Smooth muscle cell (in vitro differentiated cells): ENCODE results near the gene CTSW. TPM values are rescaled to one million over a fixed set of nuclear protein-coding genes. Genes with fewer than 3 reads are reported as not detected.
A peak's percentile ranks its signal among the peaks of the same experiment; 100 is the strongest.

Experiments
- DNase-seq: peaks from one replicate; lab custom pipeline; 2025; ENCODE audit not compliant: unreplicated experiment; lab: John Stamatoyannopoulos, UW
- H2AFZ ChIP-seq: fragments of 200-600 bp; sonication (generic); 2 replicates; pipeline ENCODE4 v1.6.0; 2016; ENCODE audit warnings: antibody characterized with exemption, low read depth, mild to moderate bottlenecking
- H3F3A ChIP-seq: fragments of 200-600 bp; sonication (generic); 2 replicates; pipeline ENCODE4 v1.6.0; 2017; ENCODE audit warnings: antibody characterized with exemption, low read depth
- H3K27ac ChIP-seq: fragments of 200-600 bp; sonication (generic); 2 replicates; pipeline ENCODE4 v1.5.1; 2016; ENCODE audit warnings: low read depth, mild to moderate bottlenecking
- H3K27me3 ChIP-seq: fragments of 200-600 bp; sonication (generic); 2 replicates; pipeline ENCODE4 v1.6.1; 2016; ENCODE audit warnings: low read depth, mild to moderate bottlenecking
- H3K36me3 ChIP-seq: fragments of 200-600 bp; sonication (generic); 2 replicates; pipeline ENCODE4 v1.5.1; 2016; ENCODE audit warnings: low read depth
- H3K4me1 ChIP-seq: fragments of 200-600 bp; sonication (generic); 2 replicates; pipeline ENCODE4 v1.5.1; 2016; ENCODE audit warnings: low read depth
- H3K4me2 ChIP-seq: fragments of 200-600 bp; sonication (generic); 2 replicates; pipeline ENCODE4 v1.6.0; 2016; ENCODE audit warnings: mild to moderate bottlenecking
- H3K4me3 ChIP-seq: fragments of 200-600 bp; sonication (generic); 2 replicates; pipeline ENCODE4 v1.5.1; 2016; ENCODE audit warnings: mild to moderate bottlenecking
- H3K79me2 ChIP-seq: fragments of 200-600 bp; sonication (generic); 2 replicates; pipeline ENCODE4 v1.6.0; 2016; ENCODE audit warnings: low read depth, mild to moderate bottlenecking
- H3K9ac ChIP-seq: fragments of 200-600 bp; sonication (generic); 2 replicates; pipeline ENCODE4 v1.6.0; 2016; ENCODE audit warnings: low read depth
- H3K9me3 ChIP-seq: fragments of 200-600 bp; sonication (generic); replicated peaks from 2 replicates; pipeline ENCODE4 v1.5.1; 2016; ENCODE audit warnings: low read depth
- H4K20me1 ChIP-seq: fragments of 200-600 bp; sonication (generic); 2 replicates; pipeline ENCODE4 v1.6.0; 2016; ENCODE audit warnings: low read depth
- WGBS: methylation state at CpG from one replicate; pipeline ENCODE4 v1.1.7; 2016; ENCODE audit warnings: low lambda C conversion rate; 5-methylcytosine and 5-hydroxymethylcytosine counted together
- polyA plus RNA-seq: library from polyadenylated mRNA; unstranded; fragments of >200 nt; fragmentation: Nextera tagmentation; extraction: Ambion mirVana; gene quantifications from 2 replicates; pipeline ENCODE4 v1.2.1, GENCODE V29; 2016
- total RNA-seq: library from RNA; depleted of rRNA; stranded (reverse); fragments of >200 nt; gene quantifications from 2 replicates; pipeline ENCODE4 v1.2.3, GENCODE V29; 2014
- TF ChIP-seq, protein P1 (sequence below): fragments of 200-600 bp; sonication (generic); IDR thresholded peaks from 2 replicates; pipeline ENCODE4 v1.5.1; 2017; ENCODE audit warnings: borderline replicate concordance, mild to moderate bottlenecking, antibody characterized with exemption; ENCODE audit not compliant: insufficient read depth, poor library complexity, severe bottlenecking

Gene CTSW
- total and polyA plus RNA-seq, 2 experiments from 2014 or later, result not detected

DNA sequence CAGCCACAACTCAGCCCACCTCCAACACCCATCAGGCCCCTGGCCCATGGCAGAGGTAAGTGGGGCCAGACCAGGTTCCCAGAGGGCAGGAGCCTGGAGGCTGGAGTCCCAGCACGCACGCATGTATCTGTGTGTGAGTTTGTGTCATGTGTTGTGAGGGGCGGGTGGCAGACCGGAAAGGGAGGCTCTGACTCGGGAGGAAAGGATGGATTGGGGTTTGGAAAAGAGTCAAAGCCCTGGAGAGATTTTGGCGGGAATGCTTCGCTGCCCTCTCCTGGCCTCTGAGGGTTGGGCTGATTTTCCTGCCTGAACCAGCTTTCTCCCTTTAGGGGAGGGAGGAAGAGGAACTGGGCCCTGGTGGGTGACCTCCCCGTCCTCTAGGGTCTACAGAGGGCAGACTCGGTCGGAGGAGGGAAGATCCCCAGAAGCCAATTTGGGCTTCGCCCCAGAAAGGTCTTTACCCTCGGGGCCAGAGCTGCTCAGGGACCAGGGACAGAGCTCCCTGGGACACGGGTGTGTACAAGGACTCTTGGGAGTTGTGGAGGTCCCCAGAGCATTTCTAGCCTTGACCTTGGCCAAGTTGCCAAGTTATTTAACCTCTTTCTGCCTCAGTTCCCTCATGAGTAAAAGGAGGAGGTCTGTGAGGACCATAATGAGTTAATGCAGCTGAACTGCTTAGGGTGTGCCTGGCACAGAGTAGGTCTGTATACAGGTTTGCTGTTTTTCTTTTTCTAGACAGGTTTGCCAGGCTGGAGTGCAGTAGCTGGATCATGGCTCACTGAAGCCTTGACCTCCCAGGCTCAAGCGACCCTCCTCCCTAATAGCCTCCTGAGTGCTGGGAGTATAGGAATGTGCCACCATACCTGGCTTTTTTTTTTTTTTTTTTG is 32.3 kb downstream of the CTSW start:
- H3F3A ChIP-seq, result peaks cover 10% of the 10 kb centered on the region
- DNase-seq, result no peak
- H3K27me3 ChIP-seq, result no peaks in the 10 kb centered on the region
- H3K27ac ChIP-seq, result peak overlapping the region; percentile 37
- no peak overlapping the region for H2AFZ ChIP-seq
- no peaks in the 10 kb centered on the region for H3K9me3 ChIP-seq
- TF ChIP-seq, protein P1, sequence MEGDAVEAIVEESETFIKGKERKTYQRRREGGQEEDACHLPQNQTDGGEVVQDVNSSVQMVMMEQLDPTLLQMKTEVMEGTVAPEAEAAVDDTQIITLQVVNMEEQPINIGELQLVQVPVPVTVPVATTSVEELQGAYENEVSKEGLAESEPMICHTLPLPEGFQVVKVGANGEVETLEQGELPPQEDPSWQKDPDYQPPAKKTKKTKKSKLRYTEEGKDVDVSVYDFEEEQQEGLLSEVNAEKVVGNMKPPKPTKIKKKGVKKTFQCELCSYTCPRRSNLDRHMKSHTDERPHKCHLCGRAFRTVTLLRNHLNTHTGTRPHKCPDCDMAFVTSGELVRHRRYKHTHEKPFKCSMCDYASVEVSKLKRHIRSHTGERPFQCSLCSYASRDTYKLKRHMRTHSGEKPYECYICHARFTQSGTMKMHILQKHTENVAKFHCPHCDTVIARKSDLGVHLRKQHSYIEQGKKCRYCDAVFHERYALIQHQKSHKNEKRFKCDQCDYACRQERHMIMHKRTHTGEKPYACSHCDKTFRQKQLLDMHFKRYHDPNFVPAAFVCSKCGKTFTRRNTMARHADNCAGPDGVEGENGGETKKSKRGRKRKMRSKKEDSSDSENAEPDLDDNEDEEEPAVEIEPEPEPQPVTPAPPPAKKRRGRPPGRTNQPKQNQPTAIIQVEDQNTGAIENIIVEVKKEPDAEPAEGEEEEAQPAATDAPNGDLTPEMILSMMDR, result peak; percentile 11
- no peak overlapping the region for H3K4me3 ChIP-seq
- no peaks in the 10 kb centered on the region for H3K36me3 ChIP-seq
- H3K79me2 ChIP-seq, result peaks cover 4% of the 10 kb centered on the region
- peak overlapping the region; percentile 15 for H3K4me2 ChIP-seq
- H3K4me1 ChIP-seq, result no peaks in the 10 kb centered on the region
- no peaks in the 10 kb centered on the region for H4K20me1 ChIP-seq
- no peak overlapping the region for H3K9ac ChIP-seq
- WGBS, result 41% methylated on average over 14 of the region's 14 CpGs

DNA sequence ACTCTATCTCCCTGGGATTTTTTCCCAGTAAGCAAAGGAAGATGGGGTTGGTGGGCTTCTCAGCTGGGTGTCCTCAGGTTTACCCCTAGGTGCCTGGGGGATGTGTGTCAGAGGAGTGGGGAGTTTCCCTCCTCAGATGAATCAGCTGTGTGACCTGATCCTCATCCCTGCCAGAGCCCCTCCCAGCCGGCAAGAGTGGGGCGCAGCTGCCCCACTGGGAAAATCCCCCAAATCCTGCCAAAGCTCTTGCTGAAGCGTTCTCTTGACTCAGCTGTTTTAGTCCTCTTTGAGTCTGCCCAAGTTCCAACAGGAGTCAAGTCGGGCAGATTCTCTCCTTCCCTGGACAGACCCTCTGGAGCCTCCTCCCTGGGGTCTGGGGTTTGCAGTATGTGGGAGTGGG is 33.2 kb downstream of the CTSW start:
- TF ChIP-seq, protein P1, result no peak
- peak overlapping the region; percentile 31 for H3K9ac ChIP-seq
- H3K36me3 ChIP-seq, result no peaks in the 10 kb centered on the region
- H3K4me1 ChIP-seq, result peaks cover 8% of the 10 kb centered on the region
- H3F3A ChIP-seq, result peaks cover 19% of the 10 kb centered on the region
- H3K9me3 ChIP-seq, result no peaks in the 10 kb centered on the region
- no peaks in the 10 kb centered on the region for H3K27me3 ChIP-seq
- H2AFZ ChIP-seq, result no peak overlapping the region
- WGBS, result 55% methylated on average over 4 of the region's 4 CpGs
- H3K4me3 ChIP-seq, result no peak overlapping the region
- H3K4me2 ChIP-seq, result peak overlapping the region; percentile 15
- H4K20me1 ChIP-seq, result no peaks in the 10 kb centered on the region
- H3K27ac ChIP-seq, result peak overlapping the region; percentile 61
- no peak for DNase-seq
- H3K79me2 ChIP-seq, result peaks cover 13% of the 10 kb centered on the region

DNA sequence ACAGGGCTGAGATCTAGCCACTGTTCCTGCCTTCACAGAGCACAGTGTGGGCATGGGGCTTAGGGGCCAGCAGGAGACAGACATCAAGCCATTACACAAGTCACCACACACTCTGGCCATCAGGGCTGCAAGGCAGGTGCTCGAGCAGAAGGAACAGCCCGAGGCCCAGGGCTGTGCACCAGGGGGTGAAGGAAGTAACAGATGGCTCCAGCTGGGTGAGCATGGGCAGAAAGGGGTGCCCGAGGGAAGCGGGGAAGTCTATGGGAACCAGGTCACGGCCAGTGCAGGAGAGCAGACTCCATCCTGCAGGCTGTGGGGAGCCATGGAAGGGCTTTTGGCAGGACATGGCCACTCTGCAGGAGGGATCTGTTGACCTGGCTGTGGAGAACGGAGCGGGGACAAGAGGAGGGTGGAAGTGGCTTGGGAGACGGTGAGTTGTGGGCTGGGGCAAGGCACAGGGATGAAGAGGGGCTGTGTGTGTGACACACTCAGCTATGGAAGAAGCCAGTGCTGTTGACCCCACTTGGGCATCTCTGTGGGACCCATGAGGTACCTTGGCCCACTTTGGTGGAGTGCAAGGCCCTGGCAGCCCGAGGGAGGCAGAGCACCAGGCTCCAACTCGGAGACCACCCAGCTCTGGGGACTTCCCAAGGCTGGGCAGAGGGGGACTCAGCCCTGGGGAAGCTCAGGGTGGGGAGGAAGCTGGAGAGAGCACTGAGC is 35.6 kb downstream of the CTSW start:
- no peaks in the 10 kb centered on the region for H3K27me3 ChIP-seq
- TF ChIP-seq, protein P1, result no peak
- 70% methylated on average over 10 of the region's 10 CpGs for WGBS
- H3K36me3 ChIP-seq, result no peaks in the 10 kb centered on the region
- H3K4me2 ChIP-seq, result peak overlapping the region; percentile 38
- no peak overlapping the region for H3K4me3 ChIP-seq
- no peak overlapping the region for H2AFZ ChIP-seq
- H3K4me1 ChIP-seq, result peaks cover 17% of the 10 kb centered on the region
- peaks cover 3% of the 10 kb centered on the region for H4K20me1 ChIP-seq
- DNase-seq, result no peak
- peak overlapping the region; percentile 97 for H3K27ac ChIP-seq
- H3K9me3 ChIP-seq, result no peaks in the 10 kb centered on the region
- peak overlapping the region; percentile 46 for H3K9ac ChIP-seq
- H3K79me2 ChIP-seq, result peaks cover 32% of the 10 kb centered on the region
- peaks cover 26% of the 10 kb centered on the region for H3F3A ChIP-seq
